ENCODE measurements around the gene APOL3. TPM values are rescaled to one million over a fixed set of nuclear protein-coding genes. Genes with fewer than 3 reads are reported as not detected.
"Not testable (repeated sequence)": the region's sequence is repeated elsewhere in the genome, so short reads cannot be mapped to it uniquely, and the experiment has no call there.

Gene APOL3
- total and polyA plus RNA-seq, 2 experiments from 2014 or later, result 1.3 to 2.1 TPM

DNA sequence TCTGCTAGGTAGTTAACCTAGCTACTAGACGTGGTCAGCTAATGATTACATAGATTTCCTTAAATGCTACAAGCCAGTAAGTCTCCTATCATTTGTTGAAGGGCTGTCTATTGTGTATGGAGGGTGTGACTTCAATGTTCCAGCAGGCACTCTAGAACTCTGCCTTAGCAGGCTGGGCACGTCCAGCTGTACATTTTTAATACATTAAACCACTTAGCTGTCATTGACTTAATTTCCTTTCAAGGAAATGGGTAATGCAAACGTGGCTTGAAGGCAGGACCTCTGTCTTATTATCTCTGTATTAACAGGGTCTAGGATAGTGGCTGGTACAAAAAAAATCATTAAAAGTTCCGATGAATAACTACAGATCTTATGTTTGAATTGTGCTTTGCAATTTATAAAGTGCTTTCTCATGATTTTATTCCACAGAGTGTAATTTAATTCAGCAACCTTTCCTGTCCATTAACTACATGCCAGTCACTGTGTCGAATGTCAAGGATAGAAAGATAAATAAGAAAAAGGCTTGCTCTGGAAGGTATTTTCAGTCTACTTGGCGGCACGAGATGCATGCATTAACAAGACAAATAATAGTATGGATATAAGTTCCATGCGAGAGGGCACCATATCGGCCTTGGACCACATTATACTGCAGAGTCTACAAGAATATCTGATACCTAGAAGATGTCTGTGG lies 60.3 kb downstream of the APOL3 start:
- Histone ChIP-seq H3K4me2 (no peak overlapping the region), H3K9me2 (replicated peaks; ENCODE audit: insufficient read depth) (no peaks in the 10 kb centered on the region), H3K4me1 (ENCODE audit: insufficient read depth) (no peaks in the 10 kb centered on the region), H3K4me3 (no peak overlapping the region), H2AFZ (no peak overlapping the region), H3K79me2 (no peaks in the 10 kb centered on the region), H3K36me3 (replicated peaks; ENCODE audit: insufficient read depth, low read depth) (no peaks in the 10 kb centered on the region), H3K9me3 (ENCODE audit: low read depth) (no peaks in the 10 kb centered on the region), H4K20me1 (ENCODE audit: insufficient read depth, poor library complexity, severe bottlenecking) (no peaks in the 10 kb centered on the region), H3K27me3 (no peaks in the 10 kb centered on the region), H3K27ac (no peak overlapping the region)
- TF ChIP-seq, protein P1, sequence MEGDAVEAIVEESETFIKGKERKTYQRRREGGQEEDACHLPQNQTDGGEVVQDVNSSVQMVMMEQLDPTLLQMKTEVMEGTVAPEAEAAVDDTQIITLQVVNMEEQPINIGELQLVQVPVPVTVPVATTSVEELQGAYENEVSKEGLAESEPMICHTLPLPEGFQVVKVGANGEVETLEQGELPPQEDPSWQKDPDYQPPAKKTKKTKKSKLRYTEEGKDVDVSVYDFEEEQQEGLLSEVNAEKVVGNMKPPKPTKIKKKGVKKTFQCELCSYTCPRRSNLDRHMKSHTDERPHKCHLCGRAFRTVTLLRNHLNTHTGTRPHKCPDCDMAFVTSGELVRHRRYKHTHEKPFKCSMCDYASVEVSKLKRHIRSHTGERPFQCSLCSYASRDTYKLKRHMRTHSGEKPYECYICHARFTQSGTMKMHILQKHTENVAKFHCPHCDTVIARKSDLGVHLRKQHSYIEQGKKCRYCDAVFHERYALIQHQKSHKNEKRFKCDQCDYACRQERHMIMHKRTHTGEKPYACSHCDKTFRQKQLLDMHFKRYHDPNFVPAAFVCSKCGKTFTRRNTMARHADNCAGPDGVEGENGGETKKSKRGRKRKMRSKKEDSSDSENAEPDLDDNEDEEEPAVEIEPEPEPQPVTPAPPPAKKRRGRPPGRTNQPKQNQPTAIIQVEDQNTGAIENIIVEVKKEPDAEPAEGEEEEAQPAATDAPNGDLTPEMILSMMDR (IDR thresholded peaks at IDR 0.05; ENCODE audit: poor library complexity), result no peak
- TF ChIP-seq EZH2phosphoT487 (IDR thresholded peaks at IDR 0.05; ENCODE audit: low read depth, severe bottlenecking, unreplicated experiment) (no peak), EZH2 (IDR thresholded peaks at IDR 0.05; ENCODE audit: borderline replicate concordance) (no peak)
- DNase-seq (ENCODE audit: low spot score), result no peak
- WGBS (ENCODE audit: low lambda C conversion rate, missing lambda C conversion rate), result 86% methylated on average over 9 of the region's 9 CpGs

DNA sequence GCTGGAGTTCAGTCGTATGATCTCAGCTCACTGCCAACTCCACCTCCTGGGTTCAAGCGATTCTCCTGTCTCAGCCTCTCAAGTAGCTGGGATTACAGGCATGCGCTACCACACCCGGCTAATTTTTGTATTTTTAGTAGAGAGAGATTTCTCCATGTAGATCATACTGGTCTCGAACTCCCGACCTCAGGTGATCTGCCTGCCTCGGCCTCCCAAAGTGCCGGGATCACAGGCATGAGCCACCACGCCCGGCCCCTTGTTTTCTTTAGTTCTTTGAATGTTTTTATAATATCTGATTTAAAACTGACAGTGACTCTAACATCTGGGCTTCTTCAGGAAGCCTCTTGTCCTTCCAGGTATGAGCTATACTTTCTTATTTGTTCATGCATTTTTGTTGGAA lies 61.0 kb downstream of the APOL3 start:
- 97% methylated on average over 10 of the region's 10 CpGs for WGBS (ENCODE audit: low lambda C conversion rate, missing lambda C conversion rate)
- H3K9me2 ChIP-seq (replicated peaks; ENCODE audit: insufficient read depth); H3K27ac ChIP-seq; H3K79me2 ChIP-seq; H3K4me2 ChIP-seq; H3K36me3 ChIP-seq (replicated peaks; ENCODE audit: insufficient read depth, low read depth); H3K4me1 ChIP-seq (ENCODE audit: insufficient read depth); H3K4me3 ChIP-seq; H4K20me1 ChIP-seq (ENCODE audit: insufficient read depth, poor library complexity, severe bottlenecking); H3K9me3 ChIP-seq (ENCODE audit: low read depth); DNase-seq (ENCODE audit: low spot score); H2AFZ ChIP-seq; H3K27me3 ChIP-seq: not testable (repeated sequence)

DNA sequence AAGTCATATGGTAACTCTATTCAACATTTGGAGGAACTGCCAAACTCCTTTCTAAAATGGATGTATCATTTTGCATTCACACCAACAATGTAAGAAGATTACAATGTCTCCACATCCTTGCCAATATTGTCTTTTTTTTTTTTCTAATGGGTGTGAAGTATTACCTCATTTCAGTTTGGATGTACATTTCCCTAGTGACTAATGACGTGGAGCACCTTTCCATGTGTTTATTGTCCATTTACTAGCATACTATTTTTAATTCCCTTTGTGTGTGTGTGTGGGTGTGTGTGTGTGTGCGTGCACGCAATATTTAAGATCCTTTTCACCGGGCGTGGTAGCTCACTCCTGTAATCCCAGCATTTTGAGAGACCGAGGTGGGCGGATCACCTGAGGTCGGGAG lies 62.7 kb downstream of the APOL3 start:
- H3K9me3 ChIP-seq (ENCODE audit: low read depth), result no peaks in the 10 kb centered on the region
- no peak overlapping the region for H3K4me2 ChIP-seq
- H3K27me3 ChIP-seq, result no peaks in the 10 kb centered on the region
- no peaks in the 10 kb centered on the region for H3K79me2 ChIP-seq
- TF ChIP-seq EZH2 (IDR thresholded peaks at IDR 0.05; ENCODE audit: borderline replicate concordance) (no peak), EZH2phosphoT487 (IDR thresholded peaks at IDR 0.05; ENCODE audit: low read depth, severe bottlenecking, unreplicated experiment) (no peak)
- TF ChIP-seq, protein P1 (IDR thresholded peaks at IDR 0.05; ENCODE audit: poor library complexity), result no peak
- H4K20me1 ChIP-seq (ENCODE audit: insufficient read depth, poor library complexity, severe bottlenecking), result no peaks in the 10 kb centered on the region
- no peak overlapping the region for H3K4me3 ChIP-seq
- H3K9me2 ChIP-seq (replicated peaks; ENCODE audit: insufficient read depth), result no peaks in the 10 kb centered on the region
- 95% methylated on average over 8 of the region's 8 CpGs for WGBS (ENCODE audit: low lambda C conversion rate, missing lambda C conversion rate)
- H3K36me3 ChIP-seq (replicated peaks; ENCODE audit: insufficient read depth, low read depth), result no peaks in the 10 kb centered on the region
- H3K4me1 ChIP-seq (ENCODE audit: insufficient read depth), result no peaks in the 10 kb centered on the region
- DNase-seq (ENCODE audit: low spot score), result no peak
- H2AFZ ChIP-seq, result no peak overlapping the region
- H3K27ac ChIP-seq, result no peak overlapping the region

DNA sequence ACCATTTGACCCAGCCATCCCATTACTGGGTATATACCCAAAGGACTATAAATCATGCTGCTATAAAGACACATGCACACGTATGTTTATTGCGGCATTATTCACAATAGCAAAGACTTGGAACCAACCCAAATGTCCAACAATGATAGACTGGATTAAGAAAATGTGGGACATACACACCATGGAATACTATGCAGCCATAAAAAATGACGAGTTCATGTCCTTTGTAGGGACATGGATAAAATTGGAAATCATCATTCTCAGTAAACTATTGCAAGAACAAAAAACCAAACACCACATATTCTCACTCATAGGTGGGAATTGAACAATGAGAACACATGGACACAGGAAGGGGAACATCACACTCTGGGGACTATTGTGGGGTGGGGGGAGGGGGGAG lies 69.8 kb downstream of the APOL3 start:
- H3K27me3 ChIP-seq; H4K20me1 ChIP-seq (ENCODE audit: insufficient read depth, poor library complexity, severe bottlenecking); H3K4me3 ChIP-seq; DNase-seq (ENCODE audit: low spot score); H3K27ac ChIP-seq; H3K9me3 ChIP-seq (ENCODE audit: low read depth); H3K9me2 ChIP-seq (replicated peaks; ENCODE audit: insufficient read depth); H3K79me2 ChIP-seq; H3K36me3 ChIP-seq (replicated peaks; ENCODE audit: insufficient read depth, low read depth); H3K4me1 ChIP-seq (ENCODE audit: insufficient read depth); H3K4me2 ChIP-seq; H2AFZ ChIP-seq: not testable (repeated sequence)
- 94% methylated on average over 3 of the region's 3 CpGs for WGBS (ENCODE audit: low lambda C conversion rate, missing lambda C conversion rate)

Other genes with a start within 250 kb of the APOL3 start
- gene RBFOX2, start 131.9 kb downstream of the APOL3 start, total RNA-seq, result 94.7 and 133 TPM in 2 replicates
- 76.7 and 84.2 TPM in 2 replicates for gene RBFOX2, start 131.9 kb downstream of the APOL3 start, polyA plus RNA-seq
- 1.0 and 2.8 TPM in 2 replicates for gene APOL4, start 41.1 kb upstream of the APOL3 start, total RNA-seq
- gene APOL4, start 41.1 kb upstream of the APOL3 start, polyA plus RNA-seq, result 0.97 and 1.5 TPM in 2 replicates
- gene APOL2, start 78.8 kb upstream of the APOL3 start, total RNA-seq, result 32.3 and 34.8 TPM in 2 replicates
- gene APOL2, start 78.8 kb upstream of the APOL3 start, polyA plus RNA-seq, result 19.5 and 23.9 TPM in 2 replicates
- 6.2 and 7.3 TPM in 2 replicates for gene APOL1, start 92.4 kb upstream of the APOL3 start, total RNA-seq
- 6.4 and 6.8 TPM in 2 replicates for gene APOL1, start 92.4 kb upstream of the APOL3 start, polyA plus RNA-seq
- gene MYH9, start 227.2 kb upstream of the APOL3 start, total RNA-seq, result 149 and 188 TPM in 2 replicates
- gene MYH9, start 227.2 kb upstream of the APOL3 start, polyA plus RNA-seq, result 125 and 140 TPM in 2 replicates

All from hepatocyte (in vitro differentiated cells).